Breast epithelium (tissue), 4 donors: Measurements from ENCODE around the gene SRRT. TPM values are rescaled to one million over a fixed set of nuclear protein-coding genes. Genes with fewer than 3 reads are reported as not detected.

ENCODE experiments used
- DNase-seq, 2 donors: peaks; one replicate each; pipeline ENCODE4 v3.0.0-alpha.2; 2019; ENCODE audit warnings: low spot score in 2 of 2
- H3K27ac ChIP-seq, 2 donors: fragments of 200-600 bp; sonication (generic) in 1 of 2; one replicate each; pipeline ENCODE4 v1.5.1; 2016 to 2019; ENCODE audit warnings: mild to moderate bottlenecking in 1 of 2
- H3K27me3 ChIP-seq, 2 donors: fragments of 200-600 bp; sonication (generic) in 1 of 2; one replicate each; pipeline versions ENCODE4 v1.5.1 to v1.6.0; 2017 to 2019; ENCODE audit warnings: control low read depth in 1 of 2, mild to moderate bottlenecking in 1 of 2
- H3K36me3 ChIP-seq: fragments of 200-600 bp; one replicate; pipeline ENCODE4 v1.5.1; 2019
- H3K4me1 ChIP-seq, 2 donors: fragments of 200-600 bp; sonication (generic); one replicate each; pipeline ENCODE4 v1.5.1; 2016 to 2019; ENCODE audit warnings: control low read depth in 1 of 2
- H3K4me3 ChIP-seq, 3 donors: fragments of 200-600 bp; sonication (generic); 1 replicate in 2 of 3; 2 replicates in 1 of 3; pipeline ENCODE4 v1.5.1; 2016 to 2019; ENCODE audit warnings: mild to moderate bottlenecking in 3 of 3, moderate library complexity in 2 of 3
- H3K9me3 ChIP-seq, 2 donors: fragments of 200-600 bp; sonication (generic) in 1 of 2; one replicate each; pipeline ENCODE4 v1.5.1; 2016 to 2019; ENCODE audit warnings: control low read depth in 1 of 2
- POLR2A ChIP-seq: fragments of 450-650 bp; IDR thresholded peaks from one replicate; pipeline ENCODE4 v1.6.1; 2016; ENCODE audit warnings: antibody characterized with exemption, mild to moderate bottlenecking, moderate library complexity
- POLR2AphosphoS5 ChIP-seq, 3 donors: sonication (generic); formaldehyde crosslinking; IDR thresholded peaks; one replicate each; pipeline ENCODE4 v1.6.1; 2017; ENCODE audit warnings: antibody characterized with exemption in 3 of 3
- intact Hi-C: fragments of 100-400 bp; cut with DNase I; formaldehyde crosslinking; loops from one replicate; pipeline ENCODE4 v1.15.1; 2023; ENCODE audit warnings: low total_unique reads
- total RNA-seq, 3 donors: library from RNA; depleted of rRNA; stranded (reverse); fragments of >200 nt; gene quantifications; one replicate each; pipeline ENCODE4 v1.1.0, GENCODE V29; 2016
- TF ChIP-seq, protein P1 (sequence below), 3 donors: fragments of 450-650 bp; IDR thresholded peaks; one replicate each; pipeline ENCODE4 v1.5.1; 2016 to 2017; ENCODE audit warnings: antibody characterized with exemption in 3 of 3, mild to moderate bottlenecking in 3 of 3, moderate library complexity in 3 of 3

Gene SRRT
- total RNA-seq, 3 donors from 2014 or later: 45.8 to 111 (median 104) TPM

DNA sequence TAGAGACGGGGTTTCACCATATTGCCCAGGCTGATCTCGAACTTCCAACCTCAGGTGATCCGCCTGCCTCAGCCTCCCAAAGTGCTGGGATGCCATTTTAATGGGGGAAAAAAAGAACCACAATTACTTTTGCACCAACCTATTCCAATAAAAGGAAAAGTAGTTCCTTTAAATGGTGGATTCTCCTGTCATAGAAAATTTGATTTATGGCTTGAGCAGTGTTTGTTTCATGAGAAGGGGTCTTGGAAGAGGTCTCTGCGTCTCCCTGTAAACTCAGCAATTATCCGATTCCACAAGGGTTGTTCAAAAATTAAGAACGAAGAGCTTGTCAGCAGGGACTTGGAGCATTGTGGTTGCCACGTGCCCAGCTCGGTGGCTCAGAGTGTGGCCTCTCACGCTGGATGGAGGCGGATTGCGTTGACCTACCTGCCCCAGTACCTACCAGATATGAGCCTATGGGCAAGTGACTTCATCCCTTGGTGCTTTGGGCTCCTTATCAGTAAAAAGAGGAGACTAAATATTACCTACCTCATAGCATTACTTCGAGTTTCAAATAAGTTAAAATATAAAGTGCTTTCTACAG lies 10.5 kb upstream of the SRRT start:
- Histone ChIP-seq H3K4me1 (peaks cover 12 to 18% of the 10 kb centered on the region in 2 donors), H3K4me3 (no peak overlapping the region), H3K27ac (no peak overlapping the region), H3K27me3 (no peaks in the 10 kb centered on the region), H3K9me3 (no peaks in the 10 kb centered on the region), H3K36me3 (peaks cover 3% of the 10 kb centered on the region)
- TF ChIP-seq, protein P1, sequence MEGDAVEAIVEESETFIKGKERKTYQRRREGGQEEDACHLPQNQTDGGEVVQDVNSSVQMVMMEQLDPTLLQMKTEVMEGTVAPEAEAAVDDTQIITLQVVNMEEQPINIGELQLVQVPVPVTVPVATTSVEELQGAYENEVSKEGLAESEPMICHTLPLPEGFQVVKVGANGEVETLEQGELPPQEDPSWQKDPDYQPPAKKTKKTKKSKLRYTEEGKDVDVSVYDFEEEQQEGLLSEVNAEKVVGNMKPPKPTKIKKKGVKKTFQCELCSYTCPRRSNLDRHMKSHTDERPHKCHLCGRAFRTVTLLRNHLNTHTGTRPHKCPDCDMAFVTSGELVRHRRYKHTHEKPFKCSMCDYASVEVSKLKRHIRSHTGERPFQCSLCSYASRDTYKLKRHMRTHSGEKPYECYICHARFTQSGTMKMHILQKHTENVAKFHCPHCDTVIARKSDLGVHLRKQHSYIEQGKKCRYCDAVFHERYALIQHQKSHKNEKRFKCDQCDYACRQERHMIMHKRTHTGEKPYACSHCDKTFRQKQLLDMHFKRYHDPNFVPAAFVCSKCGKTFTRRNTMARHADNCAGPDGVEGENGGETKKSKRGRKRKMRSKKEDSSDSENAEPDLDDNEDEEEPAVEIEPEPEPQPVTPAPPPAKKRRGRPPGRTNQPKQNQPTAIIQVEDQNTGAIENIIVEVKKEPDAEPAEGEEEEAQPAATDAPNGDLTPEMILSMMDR (IDR thresholded peaks at IDR 0.05): no peak
- TF ChIP-seq POLR2AphosphoS5 (IDR thresholded peaks at IDR 0.05) (no peak), POLR2A (no peak)
- DNase-seq: no peak
- intact Hi-C loops: loop anchor here (10.0 kb wide), 1 partner anchor 160 kb away; the partner anchor contains the start of gene POP7

DNA sequence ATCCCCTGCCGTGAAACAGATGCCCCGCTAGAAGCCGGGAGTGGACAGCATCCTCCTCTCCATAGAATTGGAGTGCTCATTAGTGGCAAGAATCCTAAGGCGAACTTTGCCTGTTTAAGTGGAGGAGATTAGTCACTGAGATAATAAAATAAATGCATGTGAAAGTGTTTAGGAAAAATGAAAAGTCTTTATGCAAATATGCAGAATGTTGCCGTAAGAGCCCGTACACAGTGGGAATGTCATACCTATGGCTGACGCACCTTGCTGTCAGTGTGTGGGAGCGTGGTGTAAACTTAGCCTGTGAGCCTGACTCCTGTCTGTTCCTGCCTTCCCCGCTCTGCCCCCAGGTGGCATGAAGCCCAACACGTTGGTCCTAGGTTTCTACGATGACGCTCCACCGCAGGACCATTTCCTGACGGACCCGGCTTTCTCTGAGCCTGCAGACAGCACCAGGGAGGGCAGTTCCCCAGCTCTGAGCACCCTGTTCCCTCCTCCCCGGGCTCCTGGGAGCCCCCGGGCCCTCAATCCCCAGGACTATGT lies 9.5 kb upstream of the SRRT start:
- TF ChIP-seq, protein P1 (IDR thresholded peaks at IDR 0.05): no peak
- TF ChIP-seq POLR2AphosphoS5 (IDR thresholded peaks at IDR 0.05): no peak
- TF ChIP-seq POLR2A: no peak
- peak overlapping the region; percentile 99 to 100 for H3K27ac ChIP-seq
- peak in 1 of 2 donors; percentile 53 for DNase-seq
- H3K9me3 ChIP-seq: no peaks in the 10 kb centered on the region
- peak overlapping the region in 2 of 3 donors; percentile 88 to 98 for H3K4me3 ChIP-seq
- peaks cover 12 to 18% of the 10 kb centered on the region in 2 donors for H3K4me1 ChIP-seq
- peaks cover 3% of the 10 kb centered on the region for H3K36me3 ChIP-seq
- H3K27me3 ChIP-seq: no peaks in the 10 kb centered on the region
- intact Hi-C loops: loop anchor here (1.0 to 10.0 kb wide), 2 partner anchors 31 to 161 kb away; partner anchors contain the start of gene POP7

DNA sequence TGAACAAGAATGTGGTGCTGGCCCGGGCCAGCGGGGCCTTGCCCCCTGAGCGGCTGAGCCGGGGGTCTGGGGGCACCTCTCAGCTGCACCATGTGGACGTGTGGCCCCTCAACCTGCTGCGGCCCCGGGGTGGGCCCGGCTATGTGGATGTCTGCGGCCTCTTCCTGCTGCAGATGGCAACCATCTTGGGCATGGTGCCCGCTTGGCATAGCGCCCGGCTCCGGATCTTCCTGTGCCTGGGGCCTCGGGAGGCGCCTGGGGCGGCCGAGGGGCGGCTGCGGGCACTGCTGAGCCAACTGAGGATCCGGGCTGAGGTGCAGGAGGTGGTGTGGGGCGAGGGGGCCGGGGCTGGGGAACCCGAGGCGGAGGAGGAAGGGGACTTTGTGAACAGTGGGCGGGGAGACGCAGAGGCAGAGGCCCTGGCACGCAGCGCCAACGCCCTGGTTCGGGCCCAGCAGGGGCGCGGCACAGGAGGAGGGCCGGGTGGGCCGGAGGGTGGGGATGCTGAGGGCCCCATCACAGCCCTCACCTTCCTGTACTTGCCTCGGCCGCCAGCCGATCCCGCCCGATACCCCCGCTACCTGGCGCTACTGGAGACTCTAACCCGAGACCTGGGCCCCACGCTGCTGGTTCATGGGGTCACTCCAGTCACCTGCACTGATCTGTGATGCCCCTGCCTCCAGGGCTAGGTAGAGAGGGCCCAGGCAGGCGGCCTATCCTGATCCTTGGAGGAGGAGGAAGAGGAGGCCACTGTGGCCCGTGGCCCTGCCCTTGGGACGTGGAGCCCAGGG lies 8.8 kb upstream of the SRRT start:
- Histone ChIP-seq H3K36me3 (peaks cover 3% of the 10 kb centered on the region), H3K27me3 (no peaks in the 10 kb centered on the region), H3K4me1 (peaks cover 12 to 18% of the 10 kb centered on the region in 2 donors), H3K27ac (peak overlapping the region; percentile 99 to 100), H3K4me3 (peak overlapping the region; percentile 88 to 98 (median 97)), H3K9me3 (no peaks in the 10 kb centered on the region)
- TF ChIP-seq POLR2AphosphoS5 (IDR thresholded peaks at IDR 0.05) (no peak), POLR2A (no peak)
- TF ChIP-seq, protein P1 (IDR thresholded peaks at IDR 0.05): no peak
- peak; percentile 74 to 89 for DNase-seq
- intact Hi-C loops: loop anchor here (1.0 to 10.0 kb wide), 2 partner anchors 30 to 161 kb away; partner anchors contain the start of gene POP7

DNA sequence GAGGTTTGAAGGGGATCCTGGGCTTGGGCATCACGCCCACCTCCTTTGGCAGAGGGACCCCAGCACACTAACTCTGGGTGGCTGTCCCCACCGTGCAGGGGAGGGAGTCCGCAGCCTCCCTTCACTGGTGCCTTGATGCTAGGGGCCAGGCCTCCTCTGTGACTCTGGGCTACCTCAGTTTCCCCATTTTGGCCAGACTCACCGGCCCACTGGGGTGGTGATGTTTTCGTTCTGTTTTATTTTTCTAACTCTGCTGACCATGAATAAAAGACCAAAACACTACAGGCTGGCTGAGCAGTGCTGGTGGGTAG lies 8.2 kb upstream of the SRRT start:
- Histone ChIP-seq H3K27ac (peak overlapping the region; percentile 99 to 100), H3K36me3 (no peaks in the 10 kb centered on the region), H3K4me3 (peak overlapping the region; percentile 88 to 98 (median 97)), H3K27me3 (no peaks in the 10 kb centered on the region), H3K9me3 (no peaks in the 10 kb centered on the region), H3K4me1 (peaks cover 12 to 18% of the 10 kb centered on the region in 2 donors)
- no peak for TF ChIP-seq POLR2A
- TF ChIP-seq POLR2AphosphoS5 (IDR thresholded peaks at IDR 0.05): no peak
- TF ChIP-seq, protein P1 (IDR thresholded peaks at IDR 0.05): no peak
- no peak for DNase-seq
- intact Hi-C loops: loop anchor here (10.0 kb wide), 1 partner anchor 162 kb away; the partner anchor contains the start of gene POP7
